Sigmoid colon (tissue), 7 donors: Measurements from ENCODE around the gene SPINT1. TPM values are rescaled to one million over a fixed set of nuclear protein-coding genes. Genes with fewer than 3 reads are reported as not detected.
A peak's percentile ranks its signal among the peaks of the same experiment; 100 is the strongest.

Experiments
- DNase-seq: peaks from one replicate; pipeline ENCODE4 v3.0.0-alpha.2; 2019
- H3K27ac ChIP-seq, 4 donors: fragments of 200-600 bp; sonication (generic); one replicate each; pipeline ENCODE4 v1.5.1; 2016 to 2019; ENCODE audit warnings: mild to moderate bottlenecking in 1 of 4
- H3K27me3 ChIP-seq, 3 donors: fragments of 200-600 bp; sonication (generic); one replicate each; pipeline ENCODE4 v1.5.1; 2019; ENCODE audit warnings: mild to moderate bottlenecking in 1 of 3
- H3K36me3 ChIP-seq, 4 donors: fragments of 200-600 bp; sonication (generic); one replicate each; pipeline ENCODE4 v1.5.1; 2016 to 2019
- H3K4me1 ChIP-seq, 4 donors: fragments of 200-600 bp; sonication (generic); one replicate each; pipeline ENCODE4 v1.5.1; 2017 to 2019
- H3K4me3 ChIP-seq, 4 donors: fragments of 200-600 bp; sonication (generic); one replicate each; pipeline ENCODE4 v1.5.1; 2017 to 2019; ENCODE audit warnings: mild to moderate bottlenecking in 2 of 4, moderate library complexity in 1 of 4
- H3K9me3 ChIP-seq, 4 donors: fragments of 200-600 bp in 3 of 4; sonication (generic) in 3 of 4; one replicate each; pipeline versions ENCODE4 v1.5.1 to v1.6.1; 2013 to 2019
- CTCF ChIP-seq, 4 experiments: fragments of 450-650 bp in 3 of 4; fragments of 200-600 bp in 1 of 4; IDR thresholded peaks; one replicate each; pipeline ENCODE4 v1.5.1; 2016 to 2019; ENCODE audit warnings: antibody characterized with exemption in 4 of 4, mild to moderate bottlenecking in 3 of 4, moderate library complexity in 2 of 4
- EP300 ChIP-seq, 4 donors: sonication (generic); formaldehyde crosslinking; IDR thresholded peaks; one replicate each; pipeline ENCODE4 v1.6.1; 2017; ENCODE audit warnings: antibody characterized with exemption in 4 of 4
- POLR2A ChIP-seq, 2 donors: fragments of 450-650 bp; IDR thresholded peaks; one replicate each; pipeline ENCODE4 v1.6.1; 2016; ENCODE audit warnings: antibody characterized with exemption in 2 of 2, mild to moderate bottlenecking in 2 of 2, moderate library complexity in 2 of 2
- POLR2AphosphoS5 ChIP-seq, 4 donors: sonication (generic); formaldehyde crosslinking; IDR thresholded peaks; one replicate each; pipeline ENCODE4 v1.6.1; 2017; ENCODE audit warnings: antibody characterized with exemption in 4 of 4
- WGBS, 2 donors: extraction: QIAGEN DNeasy Blood & Tissue Kit; methylation state at CpG; one replicate each; pipeline ENCODE4 v1.1.7; 2013; 5-methylcytosine and 5-hydroxymethylcytosine counted together
- intact Hi-C: fragments of 100-400 bp; cut with DNase I; formaldehyde crosslinking; loops from one replicate; pipeline ENCODE4 v1.15.1; 2023
- polyA plus RNA-seq, 3 donors: library from polyadenylated mRNA; stranded (reverse); fragments of 200-250 nt; gene quantifications; one replicate each; pipeline ENCODE4 v1.2.3, GENCODE V29; 2013
- total RNA-seq, 4 donors: library from RNA; depleted of rRNA; stranded (reverse); fragments of >200 nt; gene quantifications; one replicate each; pipeline ENCODE4 v1.1.0, GENCODE V29; 2016
- donor health status: healthy with polysubstance abuse.
- donor health status: Bipolar disorder and iron deficiency.
- donor health status: healthy.

The SPINT1 gene
- total and polyA plus RNA-seq, 7 donors = 1.1 to 146 (median 3.8) TPM

GRCh38 chr15:40847223-40847961 lies 3.5 kb downstream of the SPINT1 start:
- no peaks in the 10 kb centered on the region for H3K36me3 ChIP-seq
- no peak for DNase-seq
- TF ChIP-seq CTCF (IDR thresholded peaks at IDR 0.05) (no peak), EP300 (IDR thresholded peaks at IDR 0.05) (no peak), POLR2A (IDR thresholded peaks at IDR 0.05) (peak in 1 of 2 donors; percentile 62), POLR2AphosphoS5 (IDR thresholded peaks at IDR 0.05) (peak in 1 of 4 donors; percentile 23)
- H3K27me3 ChIP-seq = peaks cover 22 to 51% (median 31%) of the 10 kb centered on the region in 3 donors
- H3K4me1 ChIP-seq = peaks cover 0 to 19% (median 18%) of the 10 kb centered on the region in 4 donors
- no peak overlapping the region for H3K4me3 ChIP-seq
- H3K27ac ChIP-seq = peak overlapping the region in 1 of 4 donors; percentile 17
- H3K9me3 ChIP-seq = no peaks in the 10 kb centered on the region
- intact Hi-C loops = no loop called here
- 11 to 48% methylated on average over 7 of the region's 7 CpGs for WGBS, 2 donors

GRCh38 chr15:40850576-40851112 lies 6.8 kb downstream of the SPINT1 start:
- TF ChIP-seq POLR2AphosphoS5 (IDR thresholded peaks at IDR 0.05) = no peak
- TF ChIP-seq EP300 (IDR thresholded peaks at IDR 0.05) = no peak
- no peak for TF ChIP-seq POLR2A (IDR thresholded peaks at IDR 0.05)
- no peak for TF ChIP-seq CTCF (IDR thresholded peaks at IDR 0.05)
- no peaks in the 10 kb centered on the region for H3K9me3 ChIP-seq
- no peaks in the 10 kb centered on the region for H3K36me3 ChIP-seq
- peaks cover 5 to 26% (median 5%) of the 10 kb centered on the region in 3 donors for H3K27me3 ChIP-seq
- H3K27ac ChIP-seq = no peak overlapping the region
- no peak overlapping the region for H3K4me3 ChIP-seq
- 75 to 91% methylated on average over 8 of the region's 8 CpGs for WGBS, 2 donors
- intact Hi-C loops = no loop called here
- no peak for DNase-seq
- no peaks in the 10 kb centered on the region for H3K4me1 ChIP-seq

- intact Hi-C loops = no loop called here
- Histone ChIP-seq H3K4me3 (no peak overlapping the region), H3K4me1 (peaks cover 0 to 3% (median 1%) of the 10 kb centered on the region in 4 donors), H3K27me3 (peaks cover 0 to 7% (median 0%) of the 10 kb centered on the region in 3 donors), H3K9me3 (no peaks in the 10 kb centered on the region), H3K27ac (no peak overlapping the region), H3K36me3 (no peaks in the 10 kb centered on the region)
- TF ChIP-seq POLR2A (IDR thresholded peaks at IDR 0.05) = no peak
- TF ChIP-seq POLR2AphosphoS5 (IDR thresholded peaks at IDR 0.05) = no peak
- no peak for TF ChIP-seq CTCF (IDR thresholded peaks at IDR 0.05)
- no peak for TF ChIP-seq EP300 (IDR thresholded peaks at IDR 0.05)
- DNase-seq = no peak
- WGBS, 2 donors = 25 to 70% methylated on average over 5 of the region's 5 CpGs
Observed at GRCh38 chr15:40852529-40852928, 8.7 kb downstream of the SPINT1 start.

GRCh38 chr15:40853241-40853890 lies 9.5 kb downstream of the SPINT1 start:
- no peak for DNase-seq
- WGBS, 2 donors = 86 to 92% methylated on average over 16 of the region's 16 CpGs
- TF ChIP-seq CTCF (IDR thresholded peaks at IDR 0.05) = no peak
- no peak for TF ChIP-seq POLR2AphosphoS5 (IDR thresholded peaks at IDR 0.05)
- TF ChIP-seq POLR2A (IDR thresholded peaks at IDR 0.05) = no peak
- no peak for TF ChIP-seq EP300 (IDR thresholded peaks at IDR 0.05)
- intact Hi-C loops = no loop called here
- Histone ChIP-seq H3K36me3 (no peaks in the 10 kb centered on the region), H3K4me1 (peaks cover 0 to 8% (median 3%) of the 10 kb centered on the region in 4 donors), H3K9me3 (no peaks in the 10 kb centered on the region), H3K4me3 (no peak overlapping the region), H3K27me3 (peaks cover 0 to 12% (median 0%) of the 10 kb centered on the region in 3 donors), H3K27ac (no peak overlapping the region)
